Measurements from ENCODE around the gene LNP1. TPM values are rescaled to one million over a fixed set of nuclear protein-coding genes. Genes with fewer than 3 reads are reported as not detected.

The LNP1 gene
- total and polyA plus RNA-seq, 10 donors: 0.52 to 2.6 (median 1.4) TPM

DNA sequence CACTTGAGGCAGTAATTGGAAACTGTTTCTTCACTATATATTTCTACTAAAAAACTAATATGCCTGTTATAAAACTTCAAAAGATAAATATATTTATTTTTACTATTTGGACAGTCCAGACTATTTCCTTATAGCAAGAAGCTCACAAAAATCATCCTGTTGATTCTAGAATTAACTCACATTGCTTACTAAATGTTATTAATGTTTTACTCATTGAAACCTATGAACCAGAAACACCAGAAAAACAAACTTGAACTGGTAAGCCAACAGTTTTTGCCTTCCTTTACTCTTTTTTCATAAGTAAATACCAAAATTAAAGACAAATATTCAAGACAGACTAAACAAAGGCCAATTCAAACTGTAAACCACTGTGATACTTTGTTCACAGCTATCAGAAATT lies 26.8 kb upstream of the LNP1 start:
- no peaks in the 10 kb centered on the region for H3K27me3 ChIP-seq (replicated peaks in 1 of 7)
- no peaks in the 10 kb centered on the region for H3K4me1 ChIP-seq
- H3K9me3 ChIP-seq: no peaks in the 10 kb centered on the region
- no peak overlapping the region for H3K4me3 ChIP-seq
- TF ChIP-seq POLR2A (IDR thresholded peaks at IDR 0.05): no peak
- TF ChIP-seq, protein P1, sequence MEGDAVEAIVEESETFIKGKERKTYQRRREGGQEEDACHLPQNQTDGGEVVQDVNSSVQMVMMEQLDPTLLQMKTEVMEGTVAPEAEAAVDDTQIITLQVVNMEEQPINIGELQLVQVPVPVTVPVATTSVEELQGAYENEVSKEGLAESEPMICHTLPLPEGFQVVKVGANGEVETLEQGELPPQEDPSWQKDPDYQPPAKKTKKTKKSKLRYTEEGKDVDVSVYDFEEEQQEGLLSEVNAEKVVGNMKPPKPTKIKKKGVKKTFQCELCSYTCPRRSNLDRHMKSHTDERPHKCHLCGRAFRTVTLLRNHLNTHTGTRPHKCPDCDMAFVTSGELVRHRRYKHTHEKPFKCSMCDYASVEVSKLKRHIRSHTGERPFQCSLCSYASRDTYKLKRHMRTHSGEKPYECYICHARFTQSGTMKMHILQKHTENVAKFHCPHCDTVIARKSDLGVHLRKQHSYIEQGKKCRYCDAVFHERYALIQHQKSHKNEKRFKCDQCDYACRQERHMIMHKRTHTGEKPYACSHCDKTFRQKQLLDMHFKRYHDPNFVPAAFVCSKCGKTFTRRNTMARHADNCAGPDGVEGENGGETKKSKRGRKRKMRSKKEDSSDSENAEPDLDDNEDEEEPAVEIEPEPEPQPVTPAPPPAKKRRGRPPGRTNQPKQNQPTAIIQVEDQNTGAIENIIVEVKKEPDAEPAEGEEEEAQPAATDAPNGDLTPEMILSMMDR (IDR thresholded peaks at IDR 0.05 in 8 of 11, conservative IDR thresholded peaks at IDR 0.05 in 3 of 11): no peak
- TF ChIP-seq POLR2AphosphoS5 (IDR thresholded peaks at IDR 0.05): no peak
- peaks cover 0 to 100% (median 68%) of the 10 kb centered on the region in 6 donors for H3K36me3 ChIP-seq
- no peak overlapping the region for H3K27ac ChIP-seq
- DNase-seq: no peak
- intact Hi-C loops (cut with DNase I; ENCODE audit: low total_unique reads): no loop called here

DNA sequence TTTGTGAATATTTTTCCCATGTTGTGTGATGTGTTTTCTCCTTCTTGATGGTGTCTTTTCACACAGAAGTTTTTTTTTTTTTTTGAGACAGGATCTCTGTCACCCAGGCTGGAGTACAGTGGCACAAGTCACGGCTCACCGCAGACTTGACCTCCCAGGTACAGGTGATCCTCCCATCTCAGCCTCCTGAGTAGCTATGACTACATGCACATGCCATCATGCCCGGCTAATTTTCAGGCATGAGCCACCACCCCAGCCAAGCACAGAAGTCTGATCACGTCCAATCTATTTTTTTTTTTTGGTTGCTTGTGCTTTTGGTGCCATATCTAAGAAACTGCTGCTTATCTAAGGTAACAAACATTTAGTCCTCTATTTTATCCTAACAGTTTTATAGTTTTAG lies 25.0 kb upstream of the LNP1 start:
- TF ChIP-seq POLR2AphosphoS5 (IDR thresholded peaks at IDR 0.05) (no peak), POLR2A (IDR thresholded peaks at IDR 0.05) (no peak)
- TF ChIP-seq, protein P1 (IDR thresholded peaks at IDR 0.05 in 8 of 11, conservative IDR thresholded peaks at IDR 0.05 in 3 of 11): no peak

DNA sequence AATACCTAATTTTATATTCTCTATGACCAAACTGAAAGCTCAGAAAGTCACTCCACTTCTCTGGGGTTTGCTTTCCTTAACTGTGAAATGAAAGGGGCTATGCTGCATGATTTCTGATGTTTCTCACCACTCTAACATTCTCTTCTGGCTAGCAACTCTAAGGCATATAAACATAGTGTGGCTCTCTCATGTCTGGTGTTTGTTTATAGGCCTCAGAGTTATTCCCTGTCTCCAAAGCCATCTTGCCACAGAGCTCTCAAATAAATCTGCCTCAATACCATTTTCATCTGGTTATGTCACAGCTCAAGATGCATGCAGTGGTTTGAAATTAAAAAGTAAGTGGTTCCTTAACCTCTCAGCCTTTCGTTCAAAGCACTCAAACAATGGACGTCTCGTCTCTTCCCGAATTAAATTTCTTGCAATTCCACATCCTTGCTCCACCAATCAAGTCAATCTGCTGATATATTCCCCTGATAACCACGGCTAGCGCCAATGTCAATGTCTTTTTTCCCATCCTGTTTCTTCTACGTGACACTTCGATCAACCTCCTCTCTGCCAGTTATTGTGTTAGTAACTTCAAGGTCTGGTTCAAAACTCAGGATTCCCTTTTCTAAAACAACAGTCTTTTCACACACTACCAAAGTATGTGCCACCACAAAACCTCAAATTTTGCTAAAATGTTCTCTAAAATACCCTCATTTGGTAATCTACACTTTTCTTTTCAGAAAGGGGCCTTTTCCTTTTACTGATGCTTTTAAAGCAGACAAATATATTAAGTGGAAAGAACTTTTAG lies 16.4 kb upstream of the LNP1 start:
- TF ChIP-seq POLR2AphosphoS5 (IDR thresholded peaks at IDR 0.05): no peak
- no peak for TF ChIP-seq POLR2A (IDR thresholded peaks at IDR 0.05)
- TF ChIP-seq, protein P1 (IDR thresholded peaks at IDR 0.05 in 8 of 11, conservative IDR thresholded peaks at IDR 0.05 in 3 of 11): no peak
- H3K4me3 ChIP-seq: no peak overlapping the region
- peaks cover 0 to 18% (median 15%) of the 10 kb centered on the region in 8 donors for H3K9me3 ChIP-seq
- no peak for DNase-seq
- no peaks in the 10 kb centered on the region for H3K27me3 ChIP-seq (replicated peaks in 1 of 7)
- H3K27ac ChIP-seq: no peak overlapping the region
- no peaks in the 10 kb centered on the region for H3K4me1 ChIP-seq
- 79 to 94% (median 89%) methylated on average over 8 of the region's 8 CpGs for WGBS, 5 donors
- H3K36me3 ChIP-seq: peaks cover 0 to 83% (median 50%) of the 10 kb centered on the region in 6 donors
- intact Hi-C loops (cut with DNase I; ENCODE audit: low total_unique reads): no loop called here

More for the DNA sequence above, 25.0 kb upstream of the LNP1 start:
- Histone ChIP-seq H3K4me1 (no peaks in the 10 kb centered on the region), H3K27me3 (replicated peaks in 1 of 7) (no peaks in the 10 kb centered on the region), H3K36me3 (peaks cover 0 to 100% (median 70%) of the 10 kb centered on the region in 6 donors), H3K9me3 (no peaks in the 10 kb centered on the region), H3K27ac (no peak overlapping the region), H3K4me3 (no peak overlapping the region)
- 90 to 96% (median 95%) methylated on average over 4 of the region's 4 CpGs for WGBS, 5 donors
- intact Hi-C loops (cut with DNase I; ENCODE audit: low total_unique reads): no loop called here
- DNase-seq: no peak

DNA sequence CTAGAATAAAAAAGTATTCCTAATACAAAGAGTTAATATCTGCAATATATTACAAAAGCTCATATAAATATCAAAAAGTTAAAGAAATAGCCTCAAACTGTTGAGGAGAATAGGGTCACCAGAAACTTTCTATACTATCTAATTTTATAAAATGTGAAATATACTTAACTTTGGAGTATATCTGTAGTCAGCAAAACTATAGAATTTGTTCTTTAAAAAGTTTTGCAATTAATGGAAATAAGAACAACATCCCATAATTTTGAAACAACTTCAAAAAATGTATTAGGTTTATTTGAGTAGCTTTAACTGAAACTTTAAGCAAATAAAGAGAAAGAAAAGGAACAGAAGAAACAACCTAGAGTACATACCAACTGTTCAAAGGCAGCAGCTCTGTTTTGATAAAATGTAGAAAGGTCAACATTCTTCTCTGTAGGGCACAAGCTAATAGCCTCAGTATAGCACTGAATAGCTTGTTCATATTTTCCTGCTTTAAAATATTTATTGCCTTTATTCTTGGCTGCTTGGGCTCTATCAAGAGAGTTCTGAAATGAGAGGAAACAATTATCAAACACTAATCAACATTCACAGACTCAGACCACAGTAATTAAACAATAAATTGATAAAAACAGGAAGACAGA lies 14.8 kb upstream of the LNP1 start:
- Histone ChIP-seq H3K4me1 (no peaks in the 10 kb centered on the region), H3K27me3 (replicated peaks in 1 of 7) (no peaks in the 10 kb centered on the region), H3K4me3 (no peak overlapping the region), H3K9me3 (peaks cover 0 to 20% (median 17%) of the 10 kb centered on the region in 8 donors), H3K27ac (no peak overlapping the region), H3K36me3 (peaks cover 0 to 80% (median 40%) of the 10 kb centered on the region in 6 donors)
- no peak for DNase-seq
- TF ChIP-seq POLR2A (IDR thresholded peaks at IDR 0.05) (no peak), POLR2AphosphoS5 (IDR thresholded peaks at IDR 0.05) (no peak)
- TF ChIP-seq, protein P1 (IDR thresholded peaks at IDR 0.05 in 8 of 11, conservative IDR thresholded peaks at IDR 0.05 in 3 of 11): no peak
- intact Hi-C loops (cut with DNase I; ENCODE audit: low total_unique reads): no loop called here

All from spleen (tissue), 11 donors.